WTC11 (cell line): ENCODE data around the gene DYRK1A.

Experiments used
- CBFB ChIP-seq: sonication (generic); formaldehyde crosslinking; IDR thresholded peaks from 2 replicates; pipeline ENCODE4 v1.8.1; 2022; ENCODE audit warnings: mild to moderate bottlenecking, low read depth, missing genetic modification reagents
- GABPB1 ChIP-seq: sonication (generic); formaldehyde crosslinking; IDR thresholded peaks from 2 replicates; pipeline ENCODE4 v1.8.1; 2023; ENCODE audit warnings: mild to moderate bottlenecking, missing genetic modification reagents
- SP1 ChIP-seq: sonication (generic); formaldehyde crosslinking; conservative IDR thresholded peaks from 2 replicates; pipeline ENCODE4 v1.8.1; 2022; ENCODE audit warnings: missing genetic modification reagents
- ZNF121 ChIP-seq: sonication (generic); formaldehyde crosslinking; IDR thresholded peaks from 2 replicates; pipeline ENCODE4 v1.8.0; 2023; ENCODE audit warnings: missing genetic modification reagents
- TF ChIP-seq, protein P1 (sequence below): sonication (generic); formaldehyde crosslinking; IDR thresholded peaks from 2 replicates; pipeline ENCODE4 v1.8.1; 2023; ENCODE audit warnings: mild to moderate bottlenecking, missing genetic modification reagents, moderate library complexity
- TF ChIP-seq, protein P2 (sequence below): sonication (generic); formaldehyde crosslinking; IDR thresholded peaks from 2 replicates; pipeline ENCODE4 v1.8.1; 2023; ENCODE audit warnings: mild to moderate bottlenecking, missing genetic modification reagents, moderate library complexity
- TF ChIP-seq, protein P3 (sequence below): fragments of 200-600 bp; IDR thresholded peaks from 2 replicates; pipeline ENCODE4 v1.8.0; 2022; ENCODE audit warnings: antibody characterized with exemption
- TF ChIP-seq, protein P4 (sequence below): sonication (generic); formaldehyde crosslinking; conservative IDR thresholded peaks from 2 replicates; pipeline ENCODE4 v1.8.1; 2023; ENCODE audit warnings: mild to moderate bottlenecking, low read depth, missing genetic modification reagents, moderate library complexity
- TF ChIP-seq, protein P5 (sequence below): sonication (generic); formaldehyde crosslinking; conservative IDR thresholded peaks from 2 replicates; pipeline ENCODE4 v1.8.1; 2022; ENCODE audit warnings: mild to moderate bottlenecking, missing genetic modification reagents
- TF ChIP-seq, protein P6 (sequence below): sonication (generic); formaldehyde crosslinking; IDR thresholded peaks from 2 replicates; pipeline ENCODE4 v1.8.1; 2023; ENCODE audit warnings: mild to moderate bottlenecking, missing genetic modification reagents, borderline replicate concordance

DNA sequence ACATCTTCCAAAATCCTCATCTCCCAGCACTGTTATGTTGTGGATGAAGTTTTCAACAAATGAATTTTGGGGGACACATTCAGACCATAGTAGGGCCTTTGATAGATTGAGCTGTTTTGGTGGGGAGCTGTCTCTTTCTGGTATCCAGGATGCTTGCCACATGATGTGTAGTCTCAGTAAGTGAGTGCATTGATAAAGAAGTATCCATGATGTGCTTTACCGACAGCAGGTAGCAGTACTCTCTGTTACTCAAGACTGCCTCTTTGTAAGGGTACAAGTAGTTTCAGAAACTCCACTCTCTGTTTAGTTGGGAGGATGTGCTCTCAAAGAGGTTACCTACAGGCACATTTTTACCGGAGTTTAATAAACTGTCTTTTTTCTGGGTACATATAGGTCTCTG lies 26.5 kb downstream of the DYRK1A start:
- TF ChIP-seq, protein P1, sequence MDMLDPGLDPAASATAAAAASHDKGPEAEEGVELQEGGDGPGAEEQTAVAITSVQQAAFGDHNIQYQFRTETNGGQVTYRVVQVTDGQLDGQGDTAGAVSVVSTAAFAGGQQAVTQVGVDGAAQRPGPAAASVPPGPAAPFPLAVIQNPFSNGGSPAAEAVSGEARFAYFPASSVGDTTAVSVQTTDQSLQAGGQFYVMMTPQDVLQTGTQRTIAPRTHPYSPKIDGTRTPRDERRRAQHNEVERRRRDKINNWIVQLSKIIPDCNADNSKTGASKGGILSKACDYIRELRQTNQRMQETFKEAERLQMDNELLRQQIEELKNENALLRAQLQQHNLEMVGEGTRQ (CRISPR knock-in tag): no peak
- TF ChIP-seq, protein P2, sequence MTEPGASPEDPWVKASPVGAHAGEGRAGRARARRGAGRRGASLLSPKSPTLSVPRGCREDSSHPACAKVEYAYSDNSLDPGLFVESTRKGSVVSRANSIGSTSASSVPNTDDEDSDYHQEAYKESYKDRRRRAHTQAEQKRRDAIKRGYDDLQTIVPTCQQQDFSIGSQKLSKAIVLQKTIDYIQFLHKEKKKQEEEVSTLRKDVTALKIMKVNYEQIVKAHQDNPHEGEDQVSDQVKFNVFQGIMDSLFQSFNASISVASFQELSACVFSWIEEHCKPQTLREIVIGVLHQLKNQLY: no peak
- TF ChIP-seq, protein P3, sequence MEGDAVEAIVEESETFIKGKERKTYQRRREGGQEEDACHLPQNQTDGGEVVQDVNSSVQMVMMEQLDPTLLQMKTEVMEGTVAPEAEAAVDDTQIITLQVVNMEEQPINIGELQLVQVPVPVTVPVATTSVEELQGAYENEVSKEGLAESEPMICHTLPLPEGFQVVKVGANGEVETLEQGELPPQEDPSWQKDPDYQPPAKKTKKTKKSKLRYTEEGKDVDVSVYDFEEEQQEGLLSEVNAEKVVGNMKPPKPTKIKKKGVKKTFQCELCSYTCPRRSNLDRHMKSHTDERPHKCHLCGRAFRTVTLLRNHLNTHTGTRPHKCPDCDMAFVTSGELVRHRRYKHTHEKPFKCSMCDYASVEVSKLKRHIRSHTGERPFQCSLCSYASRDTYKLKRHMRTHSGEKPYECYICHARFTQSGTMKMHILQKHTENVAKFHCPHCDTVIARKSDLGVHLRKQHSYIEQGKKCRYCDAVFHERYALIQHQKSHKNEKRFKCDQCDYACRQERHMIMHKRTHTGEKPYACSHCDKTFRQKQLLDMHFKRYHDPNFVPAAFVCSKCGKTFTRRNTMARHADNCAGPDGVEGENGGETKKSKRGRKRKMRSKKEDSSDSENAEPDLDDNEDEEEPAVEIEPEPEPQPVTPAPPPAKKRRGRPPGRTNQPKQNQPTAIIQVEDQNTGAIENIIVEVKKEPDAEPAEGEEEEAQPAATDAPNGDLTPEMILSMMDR: no peak
- TF ChIP-seq, protein P4, sequence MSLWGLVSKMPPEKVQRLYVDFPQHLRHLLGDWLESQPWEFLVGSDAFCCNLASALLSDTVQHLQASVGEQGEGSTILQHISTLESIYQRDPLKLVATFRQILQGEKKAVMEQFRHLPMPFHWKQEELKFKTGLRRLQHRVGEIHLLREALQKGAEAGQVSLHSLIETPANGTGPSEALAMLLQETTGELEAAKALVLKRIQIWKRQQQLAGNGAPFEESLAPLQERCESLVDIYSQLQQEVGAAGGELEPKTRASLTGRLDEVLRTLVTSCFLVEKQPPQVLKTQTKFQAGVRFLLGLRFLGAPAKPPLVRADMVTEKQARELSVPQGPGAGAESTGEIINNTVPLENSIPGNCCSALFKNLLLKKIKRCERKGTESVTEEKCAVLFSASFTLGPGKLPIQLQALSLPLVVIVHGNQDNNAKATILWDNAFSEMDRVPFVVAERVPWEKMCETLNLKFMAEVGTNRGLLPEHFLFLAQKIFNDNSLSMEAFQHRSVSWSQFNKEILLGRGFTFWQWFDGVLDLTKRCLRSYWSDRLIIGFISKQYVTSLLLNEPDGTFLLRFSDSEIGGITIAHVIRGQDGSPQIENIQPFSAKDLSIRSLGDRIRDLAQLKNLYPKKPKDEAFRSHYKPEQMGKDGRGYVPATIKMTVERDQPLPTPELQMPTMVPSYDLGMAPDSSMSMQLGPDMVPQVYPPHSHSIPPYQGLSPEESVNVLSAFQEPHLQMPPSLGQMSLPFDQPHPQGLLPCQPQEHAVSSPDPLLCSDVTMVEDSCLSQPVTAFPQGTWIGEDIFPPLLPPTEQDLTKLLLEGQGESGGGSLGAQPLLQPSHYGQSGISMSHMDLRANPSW: no peak
- no peak for TF ChIP-seq SP1 (CRISPR knock-in tag)
- TF ChIP-seq ZNF121: no peak
- TF ChIP-seq, protein P5, sequence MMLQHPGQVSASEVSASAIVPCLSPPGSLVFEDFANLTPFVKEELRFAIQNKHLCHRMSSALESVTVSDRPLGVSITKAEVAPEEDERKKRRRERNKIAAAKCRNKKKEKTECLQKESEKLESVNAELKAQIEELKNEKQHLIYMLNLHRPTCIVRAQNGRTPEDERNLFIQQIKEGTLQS (CRISPR knock-in tag): no peak
- TF ChIP-seq CBFB (CRISPR knock-in tag): no peak
- no peak for TF ChIP-seq GABPB1 (CRISPR knock-in tag)
- TF ChIP-seq, protein P6, sequence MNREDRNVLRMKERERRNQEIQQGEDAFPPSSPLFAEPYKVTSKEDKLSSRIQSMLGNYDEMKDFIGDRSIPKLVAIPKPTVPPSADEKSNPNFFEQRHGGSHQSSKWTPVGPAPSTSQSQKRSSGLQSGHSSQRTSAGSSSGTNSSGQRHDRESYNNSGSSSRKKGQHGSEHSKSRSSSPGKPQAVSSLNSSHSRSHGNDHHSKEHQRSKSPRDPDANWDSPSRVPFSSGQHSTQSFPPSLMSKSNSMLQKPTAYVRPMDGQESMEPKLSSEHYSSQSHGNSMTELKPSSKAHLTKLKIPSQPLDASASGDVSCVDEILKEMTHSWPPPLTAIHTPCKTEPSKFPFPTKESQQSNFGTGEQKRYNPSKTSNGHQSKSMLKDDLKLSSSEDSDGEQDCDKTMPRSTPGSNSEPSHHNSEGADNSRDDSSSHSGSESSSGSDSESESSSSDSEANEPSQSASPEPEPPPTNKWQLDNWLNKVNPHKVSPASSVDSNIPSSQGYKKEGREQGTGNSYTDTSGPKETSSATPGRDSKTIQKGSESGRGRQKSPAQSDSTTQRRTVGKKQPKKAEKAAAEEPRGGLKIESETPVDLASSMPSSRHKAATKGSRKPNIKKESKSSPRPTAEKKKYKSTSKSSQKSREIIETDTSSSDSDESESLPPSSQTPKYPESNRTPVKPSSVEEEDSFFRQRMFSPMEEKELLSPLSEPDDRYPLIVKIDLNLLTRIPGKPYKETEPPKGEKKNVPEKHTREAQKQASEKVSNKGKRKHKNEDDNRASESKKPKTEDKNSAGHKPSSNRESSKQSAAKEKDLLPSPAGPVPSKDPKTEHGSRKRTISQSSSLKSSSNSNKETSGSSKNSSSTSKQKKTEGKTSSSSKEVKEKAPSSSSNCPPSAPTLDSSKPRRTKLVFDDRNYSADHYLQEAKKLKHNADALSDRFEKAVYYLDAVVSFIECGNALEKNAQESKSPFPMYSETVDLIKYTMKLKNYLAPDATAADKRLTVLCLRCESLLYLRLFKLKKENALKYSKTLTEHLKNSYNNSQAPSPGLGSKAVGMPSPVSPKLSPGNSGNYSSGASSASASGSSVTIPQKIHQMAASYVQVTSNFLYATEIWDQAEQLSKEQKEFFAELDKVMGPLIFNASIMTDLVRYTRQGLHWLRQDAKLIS (CRISPR knock-in tag): no peak
